GM13977 (cell line): ENCODE data around the gene KCNIP1.

Experiments
- DNase-seq: peaks from one replicate; pipeline ENCODE4 v3.0.0; 2012; ENCODE audit warnings: low spot score
- CTCF ChIP-seq: IDR thresholded peaks from 2 replicates; pipeline ENCODE4 v1.5.1; 2012; ENCODE audit warnings: mild to moderate bottlenecking, control low read depth; ENCODE audit not compliant: insufficient read depth; ENCODE audit errors: extremely low read depth, missing control alignments
- in situ Hi-C: fragments of 300-500 bp; cut with MboI; formaldehyde crosslinking; loops from one replicate; pipeline ENCODE4 v1.12.0; 2022; ENCODE audit warnings: low sequenced_read_pairs, low pct_unique_long_range_greater_than_20kb, mixed read lengths, inconsistent platforms; ENCODE audit not compliant: unreplicated experiment

The KCNIP1 gene

GRCh38 chr5:170625221-170626165 lies 121.7 kb downstream of the KCNIP1 start:
- TF ChIP-seq CTCF: no peak
- DNase-seq: no peak
- in situ Hi-C loops: loop anchor here (10.0 kb wide), 1 partner anchor 181 kb away; no protein-coding TSS in a partner anchor

- TF ChIP-seq CTCF: no peak
- in situ Hi-C loops: loop anchor here (10.0 kb wide), 1 partner anchor 182 kb away; no protein-coding TSS in a partner anchor
- no peak for DNase-seq
Observed at GRCh38 chr5:170626507-170627150, 122.8 kb downstream of the KCNIP1 start.

GRCh38 chr5:170627271-170627670 lies 123.5 kb downstream of the KCNIP1 start:
- in situ Hi-C loops: loop anchor here (10.0 kb wide), 1 partner anchor 182 kb away; no protein-coding TSS in a partner anchor
- no peak for TF ChIP-seq CTCF

GRCh38 chr5:170628028-170628427 lies 124.2 kb downstream of the KCNIP1 start:
- DNase-seq: no peak
- no peak for TF ChIP-seq CTCF
- in situ Hi-C loops: loop anchor here (10.0 kb wide), 1 partner anchor 183 kb away; no protein-coding TSS in a partner anchor

More at GRCh38 chr5:170627271-170627670, 123.5 kb downstream of the KCNIP1 start:
- no peak for DNase-seq

GRCh38 chr5:170628691-170629565 lies 125.1 kb downstream of the KCNIP1 start:
- no peak for DNase-seq
- in situ Hi-C loops: loop anchor here (10.0 kb wide), 1 partner anchor 184 kb away; no protein-coding TSS in a partner anchor
- TF ChIP-seq CTCF: no peak
